Epithelial cell of esophagus (primary cell): ENCODE measurements around the gene ANKHD1.
"Not testable (repeated sequence)": the region's sequence is repeated elsewhere in the genome, so short reads cannot be mapped to it uniquely, and the experiment has no call there.

ENCODE experiments used
- DNase-seq: peaks from one replicate; pipeline ENCODE4 v3.0.0; 2010; ENCODE audit warnings: low read depth
- H3K4me3 ChIP-seq: 2 replicates; pipeline ENCODE4 v1.5.1; 2011; ENCODE audit warnings: mild to moderate bottlenecking, low read length, control low read depth
- TF ChIP-seq, protein P1 (sequence below): IDR thresholded peaks from 2 replicates; pipeline ENCODE4 v1.5.1; 2011; ENCODE audit warnings: low read depth, mild to moderate bottlenecking, low read length, control low read depth, inconsistent platforms; ENCODE audit not compliant: insufficient read depth; ENCODE audit errors: missing control alignments

ANKHD1 gene

DNA sequence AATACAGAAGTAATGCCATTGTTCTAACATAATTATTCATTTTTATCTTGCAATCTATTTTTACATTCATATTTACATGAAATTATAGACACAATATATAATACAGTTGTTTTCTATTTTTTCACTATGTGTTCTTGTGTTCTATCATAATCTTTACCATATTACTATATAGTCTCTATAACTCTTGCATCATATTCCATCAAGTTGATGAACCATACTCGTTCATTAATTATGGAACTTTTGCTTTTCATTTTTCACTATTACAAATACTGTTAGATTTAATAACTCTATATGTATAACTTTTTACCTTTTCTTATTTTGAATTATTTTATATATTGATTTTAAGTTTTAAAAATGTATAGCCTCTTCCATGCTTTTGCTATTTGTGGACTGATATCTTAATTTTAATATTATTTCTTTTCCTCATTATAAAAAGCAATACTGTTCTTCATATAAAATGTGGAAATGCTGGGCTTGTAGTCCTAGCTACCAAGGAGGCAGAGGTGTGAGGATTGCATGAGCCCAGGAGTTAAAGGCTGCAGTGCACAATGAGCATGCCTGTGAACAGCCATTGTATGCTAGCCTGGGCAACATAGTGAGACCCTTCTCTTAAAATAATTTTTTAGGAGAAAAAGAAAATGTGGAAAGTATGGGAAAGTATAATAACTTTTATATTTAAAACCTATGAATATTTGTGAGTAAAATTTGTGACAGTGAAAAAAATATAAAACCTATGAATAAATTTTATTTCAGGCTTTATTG lies 65.5 kb downstream of the ANKHD1 start:
- TF ChIP-seq, protein P1, sequence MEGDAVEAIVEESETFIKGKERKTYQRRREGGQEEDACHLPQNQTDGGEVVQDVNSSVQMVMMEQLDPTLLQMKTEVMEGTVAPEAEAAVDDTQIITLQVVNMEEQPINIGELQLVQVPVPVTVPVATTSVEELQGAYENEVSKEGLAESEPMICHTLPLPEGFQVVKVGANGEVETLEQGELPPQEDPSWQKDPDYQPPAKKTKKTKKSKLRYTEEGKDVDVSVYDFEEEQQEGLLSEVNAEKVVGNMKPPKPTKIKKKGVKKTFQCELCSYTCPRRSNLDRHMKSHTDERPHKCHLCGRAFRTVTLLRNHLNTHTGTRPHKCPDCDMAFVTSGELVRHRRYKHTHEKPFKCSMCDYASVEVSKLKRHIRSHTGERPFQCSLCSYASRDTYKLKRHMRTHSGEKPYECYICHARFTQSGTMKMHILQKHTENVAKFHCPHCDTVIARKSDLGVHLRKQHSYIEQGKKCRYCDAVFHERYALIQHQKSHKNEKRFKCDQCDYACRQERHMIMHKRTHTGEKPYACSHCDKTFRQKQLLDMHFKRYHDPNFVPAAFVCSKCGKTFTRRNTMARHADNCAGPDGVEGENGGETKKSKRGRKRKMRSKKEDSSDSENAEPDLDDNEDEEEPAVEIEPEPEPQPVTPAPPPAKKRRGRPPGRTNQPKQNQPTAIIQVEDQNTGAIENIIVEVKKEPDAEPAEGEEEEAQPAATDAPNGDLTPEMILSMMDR = no peak
- H3K4me3 ChIP-seq = no peak overlapping the region
- DNase-seq = no peak

DNA sequence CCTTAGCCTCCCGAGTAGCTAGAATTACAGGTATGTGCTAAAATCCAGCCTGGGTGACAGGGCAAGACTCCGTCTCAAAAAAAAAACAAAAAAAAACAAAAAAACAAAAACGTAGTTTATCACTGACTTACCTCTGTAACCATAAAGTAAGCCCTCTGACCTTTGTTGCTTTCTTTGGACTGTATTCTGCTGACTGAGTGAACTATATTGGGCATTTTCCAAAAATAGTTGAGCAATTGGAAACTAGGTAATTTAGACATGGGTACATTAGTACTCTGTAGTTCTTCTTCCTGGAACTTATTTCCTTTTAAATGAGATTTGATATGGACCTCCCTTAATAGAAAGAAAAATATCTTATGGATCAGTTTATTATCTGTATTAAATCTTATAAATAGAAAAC lies 66.6 kb downstream of the ANKHD1 start:
- TF ChIP-seq, protein P1 = no peak
- DNase-seq = no peak
- H3K4me3 ChIP-seq = no peak overlapping the region

DNA sequence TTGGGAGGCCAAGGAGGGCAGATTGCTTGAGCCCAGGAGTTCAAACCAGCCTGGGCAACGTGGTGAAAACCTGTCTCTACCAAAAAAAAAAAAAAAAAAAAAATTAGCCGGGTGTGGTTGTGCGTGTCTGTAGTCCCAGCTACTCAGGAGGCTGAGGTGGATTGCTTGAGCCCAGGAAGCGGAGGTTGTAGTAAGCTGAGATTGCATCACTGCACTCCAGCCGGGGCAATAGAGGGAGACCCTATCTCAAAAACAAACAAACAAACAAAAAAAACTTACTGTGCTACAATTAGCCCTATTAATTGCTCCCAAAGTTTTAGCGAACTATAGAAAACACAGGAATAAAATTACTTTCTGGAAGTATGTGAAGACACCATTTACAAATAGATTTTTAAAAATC lies 67.6 kb downstream of the ANKHD1 start:
- TF ChIP-seq, protein P1 = no peak
- H3K4me3 ChIP-seq = no peak overlapping the region
- DNase-seq = no peak

DNA sequence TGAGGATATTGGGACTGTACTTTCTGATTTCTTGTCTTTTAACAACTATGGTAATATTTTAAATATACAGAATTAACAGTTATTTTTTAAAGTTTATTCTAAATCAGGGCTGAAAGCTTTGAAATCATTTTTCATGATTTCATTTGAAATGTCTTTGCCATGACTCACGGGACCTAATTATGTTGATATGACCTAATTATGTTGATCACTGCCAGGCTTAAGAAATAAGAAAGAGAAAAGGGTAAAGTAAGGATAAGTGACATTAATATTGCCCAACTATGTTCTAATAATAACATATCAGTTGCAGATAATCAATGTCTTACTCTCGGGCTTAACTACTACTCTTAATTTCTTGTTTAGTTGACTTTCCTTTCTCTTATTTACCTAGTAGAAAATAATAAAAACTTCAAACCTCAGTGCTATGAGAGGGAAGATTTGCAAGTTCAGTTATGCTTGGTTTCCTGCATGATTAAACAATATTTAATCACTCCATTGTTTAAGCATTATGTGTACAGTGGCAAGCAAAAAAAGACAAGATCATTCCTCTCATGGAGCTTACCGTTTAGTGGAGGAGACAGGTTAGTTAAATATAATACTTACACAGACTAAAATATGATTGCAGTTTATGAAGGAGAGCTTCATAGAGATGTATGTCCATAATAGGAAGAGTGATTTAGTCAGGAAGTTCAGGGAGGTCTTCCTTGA lies 78.8 kb downstream of the ANKHD1 start:
- DNase-seq = peak; percentile 24
- TF ChIP-seq, protein P1 = no peak
- H3K4me3 ChIP-seq = no peak overlapping the region

DNA sequence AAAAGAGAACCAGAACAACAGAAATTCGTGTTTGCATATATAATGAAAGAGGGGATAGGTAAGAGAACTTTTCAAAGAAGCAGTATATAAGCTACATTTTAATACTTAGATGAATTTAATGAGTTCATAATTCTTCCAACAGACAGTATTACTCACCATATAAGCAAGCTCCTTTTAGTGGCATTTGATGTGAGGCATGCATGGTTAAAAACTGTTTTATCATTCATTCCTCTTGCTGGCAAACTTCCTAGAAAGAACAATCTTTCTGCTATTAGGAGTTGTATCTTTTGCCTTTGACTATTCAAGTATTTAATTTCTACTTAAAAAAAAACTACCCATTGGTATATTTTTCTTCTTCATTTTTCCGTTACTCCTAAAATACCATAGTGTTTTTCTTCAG lies 80.1 kb downstream of the ANKHD1 start:
- TF ChIP-seq, protein P1 = no peak
- no peak for DNase-seq
- H3K4me3 ChIP-seq = no peak overlapping the region

DNA sequence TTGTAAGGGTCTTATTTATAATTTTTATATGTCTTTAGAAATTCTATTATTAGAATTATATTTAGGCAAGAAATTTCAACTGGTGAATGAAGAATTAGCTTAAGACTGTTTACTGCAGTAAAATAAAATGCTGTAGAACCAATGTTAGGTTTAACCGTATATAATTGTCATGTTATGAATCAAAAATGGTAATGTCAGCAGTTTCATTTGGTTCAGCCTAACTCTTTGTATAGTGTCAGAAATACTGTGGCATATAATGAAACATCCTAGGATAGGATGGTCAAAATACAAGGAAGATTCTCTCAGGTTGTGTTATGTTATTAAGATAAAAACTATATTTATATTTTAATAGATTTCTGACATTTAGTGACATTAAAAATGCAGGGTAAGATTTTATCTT lies 81.4 kb downstream of the ANKHD1 start:
- no peak overlapping the region for H3K4me3 ChIP-seq
- TF ChIP-seq, protein P1 = no peak
- DNase-seq = no peak

DNA sequence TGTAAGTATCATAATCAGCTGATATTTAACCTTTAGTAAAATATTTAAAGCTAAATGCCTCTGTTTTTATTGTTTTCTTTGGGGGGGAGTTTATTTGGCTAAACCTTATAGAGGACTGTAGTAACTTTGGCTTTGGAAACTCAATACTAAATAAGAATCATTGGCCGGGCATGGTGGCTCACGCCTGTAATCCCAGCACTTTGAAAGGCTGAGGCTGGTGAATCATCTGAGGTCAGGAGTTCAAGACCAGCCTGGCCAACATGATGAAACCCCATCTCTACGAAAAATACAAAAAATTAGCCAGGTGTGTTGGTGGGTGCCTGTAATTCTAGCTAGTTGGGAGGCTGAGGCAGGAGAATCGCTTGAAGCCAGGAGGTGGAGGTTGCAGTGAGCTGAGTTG lies 86.5 kb downstream of the ANKHD1 start:
- H3K4me3 ChIP-seq, DNase-seq: not testable (repeated sequence)
